T-cell (primary cell): ENCODE measurements around the gene ASCC1. TPM values are rescaled to one million over a fixed set of nuclear protein-coding genes. Genes with fewer than 3 reads are reported as not detected.

ENCODE experiments used
- ATAC-seq, 4 experiments: fragments of 200-7000 bp in 3 of 4; fragments of 150-1000 bp in 1 of 4; cut with Tn5 transposase; replicated peaks in 1 of 4; 1 replicate in 3 of 4; 2 replicates in 1 of 4; pipeline ENCODE4 v1.10.0; 2021; ENCODE audit warnings: moderate library complexity in 3 of 4, mild to moderate bottlenecking in 2 of 4, moderate number of reproducible peaks in 1 of 4
- CTCF ChIA-PET, 2 donors: fragments of 300-600 bp; sonication (Branson Sonifier 250); formaldehyde crosslinking; loops; one replicate each; lab custom pipeline; 2022; ENCODE audit warnings: antibody characterized with exemption in 2 of 2; lab: Charles Lee
- POLR2A ChIA-PET, 2 donors: fragments of 300-600 bp; sonication (Branson Sonifier 250); formaldehyde crosslinking; loops; one replicate each; lab custom pipeline; 2022; ENCODE audit warnings: antibody characterized with exemption in 2 of 2; lab: Charles Lee
- DNase-seq, 35 experiments: peaks; one replicate each; pipeline versions ENCODE4 v3.0.0 to v3.0.0-alpha.2; 2013 to 2023
- H3K27ac ChIP-seq: one replicate; pipeline ENCODE4 v1.5.1; 2013; ENCODE audit warnings: low read length
- H3K27me3 ChIP-seq, 2 experiments: replicated peaks in 1 of 2; 1 replicate in 1 of 2; 2 replicates in 1 of 2; pipeline versions ENCODE4 v1.6.1 to v1.7.0; 2013; ENCODE audit warnings: low read length in 1 of 2, mixed read lengths in 1 of 2; ENCODE audit not compliant: control insufficient read depth in 2 of 2, insufficient read depth in 2 of 2; ENCODE audit errors: extremely low read depth in 1 of 2
- H3K36me3 ChIP-seq, 2 donors: 1 replicate in 1 of 2; 2 replicates in 1 of 2; pipeline versions ENCODE4 v1.6.1 to v1.7.0; 2013; ENCODE audit warnings: low read length in 1 of 2; ENCODE audit not compliant: control insufficient read depth in 2 of 2, insufficient read depth in 1 of 2; ENCODE audit errors: extremely low read depth in 1 of 2
- H3K4me1 ChIP-seq, 2 experiments: 1 replicate in 1 of 2; 2 replicates in 1 of 2; pipeline versions ENCODE4 v1.6.1 to v1.7.0; 2013; ENCODE audit warnings: low read length in 2 of 2, mixed read lengths in 1 of 2; ENCODE audit not compliant: insufficient read depth in 2 of 2, control insufficient read depth in 1 of 2; ENCODE audit errors: extremely low read depth in 1 of 2
- H3K4me3 ChIP-seq, 2 donors: 1 replicate in 1 of 2; 2 replicates in 1 of 2; pipeline versions ENCODE4 v1.5.1 to v1.7.0; 2013; ENCODE audit warnings: mild to moderate bottlenecking in 2 of 2, low read length in 1 of 2, moderate library complexity in 1 of 2; ENCODE audit not compliant: control insufficient read depth in 1 of 2; ENCODE audit errors: extremely low read depth in 1 of 2
- H3K9me3 ChIP-seq: 2 replicates; pipeline ENCODE4 v1.7.0; 2013
- H3K27ac Mint-ChIP-seq, 2 donors: one replicate each; pipeline ENCODE4 v1.8.0; 2020 to 2021; ENCODE audit warnings: mild to moderate bottlenecking in 2 of 2, mixed read lengths in 2 of 2
- H3K27me3 Mint-ChIP-seq, 2 donors: one replicate each; pipeline ENCODE4 v1.8.0; 2021 to 2022; ENCODE audit warnings: mixed read lengths in 2 of 2
- H3K36me3 Mint-ChIP-seq: one replicate; pipeline ENCODE4 v1.8.0; 2021; ENCODE audit warnings: mixed read lengths
- H3K4me1 Mint-ChIP-seq, 3 donors: one replicate each; pipeline ENCODE4 v1.8.0; 2020 to 2022; ENCODE audit warnings: mixed read lengths in 3 of 3, mild to moderate bottlenecking in 1 of 3
- H3K4me3 Mint-ChIP-seq, 3 donors: one replicate each; pipeline ENCODE4 v1.8.0; 2020 to 2022; ENCODE audit warnings: mild to moderate bottlenecking in 3 of 3, mixed read lengths in 3 of 3, moderate library complexity in 3 of 3
- H3K9me3 Mint-ChIP-seq, 3 donors: one replicate each; pipeline ENCODE4 v1.8.0; 2020 to 2022; ENCODE audit warnings: mixed read lengths in 3 of 3
- WGBS: methylation state at CpG from one replicate; pipeline ENCODE4 v1.1.5; 2013; ENCODE audit warnings: missing lambda C conversion rate; ENCODE audit not compliant: insufficient coverage; 5-methylcytosine and 5-hydroxymethylcytosine counted together
- total RNA-seq, 35 experiments: library from RNA in 6 of 35; stranded (reverse) in 6 of 35; fragments of 120-200 nt in 1 of 35; gene quantifications; one replicate each; pipeline versions ENCODE4 v1.2.1 to v1.2.4 and lab custom pipeline; 2013 to 2026

ASCC1 gene
- total RNA-seq, 5 donors from 2014 or later (not counting 1 experiment from before 2014, with no cell fraction given): 15.7 to 24.1 (median 21.7) TPM

DNA sequence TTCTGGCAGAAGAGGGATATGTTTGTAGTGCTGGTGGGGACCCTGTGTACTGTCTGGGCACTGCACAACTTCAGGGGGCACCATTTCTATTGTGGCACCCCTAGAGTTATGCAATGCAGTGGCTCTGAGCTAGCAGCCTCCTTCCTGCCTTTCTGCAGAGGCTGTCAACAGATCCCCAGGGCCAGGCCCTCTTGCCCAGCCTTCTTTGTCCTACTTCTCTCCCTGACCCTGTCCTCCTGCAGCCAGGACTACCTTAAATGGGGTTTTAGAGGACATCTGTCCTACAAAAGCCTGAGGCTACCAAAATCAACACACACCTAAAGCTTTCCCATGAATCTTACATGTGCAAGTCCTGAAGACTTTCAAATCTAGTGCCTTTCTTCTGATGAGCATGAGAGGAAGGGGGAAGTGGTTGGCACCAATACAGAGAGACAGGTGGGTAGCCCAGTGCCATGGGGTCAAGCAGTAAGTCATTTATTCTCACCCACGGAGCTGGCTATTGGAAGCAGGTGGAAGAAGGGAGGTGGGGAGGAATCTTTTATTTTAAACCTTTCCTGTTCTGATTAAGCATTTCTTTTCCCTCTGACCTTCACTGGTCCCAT, 130.1 kb downstream of the ASCC1 start:
- DNase-seq: peak in 1 of 35 experiments; percentile 21
- peaks cover 73 to 83% (median 78%) of the 10 kb centered on the region in 3 donors for H3K4me1 Mint-ChIP-seq
- H3K27ac Mint-ChIP-seq: peak overlapping the region; percentile 94 to 99
- peak overlapping the region; percentile 95 to 96 (median 96) for H3K4me3 Mint-ChIP-seq
- Histone ChIP-seq H3K27ac (peak overlapping the region; percentile 80), H3K4me3 (peak overlapping the region; percentile 77 to 98), H3K9me3 (no peaks in the 10 kb centered on the region), H3K4me1 (peaks cover 63 to 81% of the 10 kb centered on the region in 2 experiments), H3K36me3 (peaks cover 3 to 50% of the 10 kb centered on the region in 2 donors), H3K27me3 (no peaks in the 10 kb centered on the region)
- CTCF ChIA-PET: interaction anchor here in 1 of 2 donors (0.5 kb wide), 2 partner anchors 233 to 253 kb away, joined by 4 read pairs; no protein-coding TSS in a partner anchor
- H3K36me3 Mint-ChIP-seq: peaks cover 36% of the 10 kb centered on the region
- no CpG with 5 or more reads among the region's 1 CpG for WGBS
- no peaks in the 10 kb centered on the region for H3K27me3 Mint-ChIP-seq
- POLR2A ChIA-PET: interaction anchor here in 1 of 2 donors (0.6 kb wide), 2 partner anchors 53 to 139 kb away, joined by 3 read pairs; no protein-coding TSS in a partner anchor
- ATAC-seq: no peak
- H3K9me3 Mint-ChIP-seq: no peaks in the 10 kb centered on the region

- H3K4me1 ChIP-seq: peaks cover 70 to 84% of the 10 kb centered on the region in 2 experiments
- Mint-ChIP-seq H3K27me3 (no peaks in the 10 kb centered on the region), H3K9me3 (no peaks in the 10 kb centered on the region), H3K4me3 (peak overlapping the region; percentile 95 to 96 (median 96)), H3K4me1 (peaks cover 78 to 87% (median 83%) of the 10 kb centered on the region in 3 donors), H3K27ac (peak overlapping the region; percentile 94 to 99), H3K36me3 (peaks cover 36% of the 10 kb centered on the region)
- H3K27me3 ChIP-seq: no peaks in the 10 kb centered on the region
- H3K27ac ChIP-seq: peak overlapping the region; percentile 80
- no CpG with 5 or more reads among the region's 6 CpGs for WGBS
- no peaks in the 10 kb centered on the region for H3K9me3 ChIP-seq
- ATAC-seq: no peak
- peak overlapping the region in 1 of 2 donors; percentile 77 for H3K4me3 ChIP-seq
- ChIA-PET POLR2A (interaction anchor here (0.6 kb wide), 3 partner anchors 15 to 140 kb away, joined by 3 to 5 read pairs (median 3); no protein-coding TSS in a partner anchor), CTCF (interaction anchor here in 1 of 2 donors (0.9 kb wide), 1 partner anchor 255 kb away, joined by 3 read pairs; no protein-coding TSS in a partner anchor)
- peak in 1 of 35 experiments; percentile 7 for DNase-seq
- peaks cover 3 to 57% of the 10 kb centered on the region in 2 donors for H3K36me3 ChIP-seq
Measured at GRCh38 chr10:72085166-72085565, 130.9 kb downstream of the ASCC1 start.

DNA sequence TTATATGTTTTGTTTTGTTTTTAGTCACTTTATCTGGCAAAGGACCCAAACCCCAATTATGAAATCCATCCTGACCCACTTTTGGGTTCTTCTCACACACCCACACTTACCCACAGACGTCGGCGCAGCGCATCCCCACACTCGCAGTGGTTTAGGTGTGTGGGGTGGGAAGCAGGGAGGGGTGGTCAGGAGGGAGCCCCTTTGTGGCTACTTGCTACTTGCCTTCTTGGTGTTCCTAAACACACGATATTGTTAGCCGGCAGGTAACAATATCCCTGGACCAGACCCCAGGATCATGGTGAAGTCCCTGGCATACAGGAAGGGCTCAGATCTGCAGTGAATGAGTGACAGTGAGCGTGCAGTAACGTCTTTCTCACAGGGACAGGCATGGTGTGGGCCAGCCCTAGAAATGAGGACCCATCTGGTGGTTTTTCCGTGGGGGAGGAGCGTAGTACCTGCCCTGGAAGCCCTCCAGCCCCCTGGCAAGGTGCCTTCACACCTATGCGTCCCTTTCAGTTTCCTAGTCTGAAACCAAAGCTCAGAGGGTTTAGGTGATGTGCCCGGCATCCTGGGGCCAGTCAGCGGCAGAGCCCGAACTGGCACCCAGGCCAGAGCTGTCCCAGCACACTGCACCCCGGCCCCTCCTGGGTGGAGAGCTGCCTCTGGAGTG, 132.2 kb downstream of the ASCC1 start:
- 0% methylated on average over 5 of the region's 16 CpGs for WGBS
- H3K9me3 ChIP-seq: no peaks in the 10 kb centered on the region
- Mint-ChIP-seq H3K9me3 (no peaks in the 10 kb centered on the region), H3K36me3 (peaks cover 36% of the 10 kb centered on the region), H3K4me1 (peaks cover 79 to 87% (median 84%) of the 10 kb centered on the region in 3 donors), H3K27me3 (no peaks in the 10 kb centered on the region), H3K27ac (peak overlapping the region; percentile 94 to 99), H3K4me3 (peak overlapping the region; percentile 95 to 96 (median 96))
- H3K27me3 ChIP-seq: no peaks in the 10 kb centered on the region
- ATAC-seq (peak; percentile 9 to 28 (median 17)), DNase-seq (peak in 33 of 35 experiments; percentile 51 to 81 (median 69))
- POLR2A ChIA-PET: interaction anchor here in 1 of 2 donors (0.6 to 0.7 kb wide), 2 partner anchors 29 to 164 kb away, joined by 3 read pairs; no protein-coding TSS in a partner anchor
- peak overlapping the region; percentile 42 for H3K4me3 ChIP-seq
- CTCF ChIA-PET: interaction anchor here (0.6 to 0.8 kb wide), 4 partner anchors 18 to 604 kb away, joined by 3 to 4 read pairs (median 3); no protein-coding TSS in a partner anchor
- H3K36me3 ChIP-seq: peaks cover 3 to 61% of the 10 kb centered on the region in 2 donors
- H3K27ac ChIP-seq: peak overlapping the region; percentile 80
- H3K4me1 ChIP-seq: peaks cover 72 to 85% of the 10 kb centered on the region in 2 experiments

DNA sequence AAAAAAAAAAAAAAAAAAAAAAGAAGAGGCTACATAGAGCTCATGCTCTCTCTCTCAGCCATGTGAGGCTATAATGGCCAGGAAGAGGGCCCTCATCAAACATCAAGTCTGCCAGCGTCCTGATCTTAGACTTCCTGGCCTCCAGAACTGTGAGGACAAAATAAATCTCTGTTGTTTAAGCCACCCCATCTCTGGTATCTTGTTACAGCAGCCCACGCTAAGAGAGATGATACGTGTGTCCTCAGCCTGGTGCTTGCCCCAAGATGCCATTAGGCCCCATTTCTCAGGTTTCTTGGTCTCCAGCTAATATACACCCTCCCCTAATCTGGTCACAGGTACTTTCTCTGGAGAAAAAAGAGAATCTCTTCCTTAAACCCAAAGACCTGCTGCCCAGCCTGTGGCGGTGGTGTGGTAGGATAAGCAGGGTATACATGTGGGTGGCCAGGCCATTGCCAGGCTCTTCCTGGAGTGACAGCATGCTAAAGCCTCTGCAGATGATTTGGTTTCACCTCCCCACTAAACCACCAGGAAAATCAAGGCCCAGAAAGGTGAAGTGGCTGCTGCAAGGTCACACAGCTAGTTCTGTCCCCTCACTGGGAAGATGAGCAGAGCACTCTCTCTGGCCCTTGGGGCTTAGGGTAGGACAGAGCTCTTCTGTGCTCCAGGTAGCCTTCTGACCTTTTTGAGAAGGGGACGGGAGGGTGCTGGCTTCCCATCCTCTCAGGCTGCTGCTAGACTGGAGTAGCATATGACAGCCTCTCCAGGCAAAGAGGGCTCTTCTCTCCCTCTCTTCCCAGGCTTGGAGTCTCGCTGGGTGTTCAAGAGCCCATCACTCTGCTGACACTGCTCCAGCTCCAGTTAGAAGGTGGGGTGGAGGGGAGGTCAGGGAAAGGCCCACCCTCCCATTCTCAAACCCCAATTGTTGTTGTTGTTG, 133.0 kb downstream of the ASCC1 start:
- Histone ChIP-seq H3K27ac (peak overlapping the region; percentile 80), H3K4me3 (peak overlapping the region in 1 of 2 donors; percentile 42), H3K9me3 (no peaks in the 10 kb centered on the region), H3K36me3 (peaks cover 5 to 61% of the 10 kb centered on the region in 2 donors), H3K27me3 (no peaks in the 10 kb centered on the region), H3K4me1 (peaks cover 73 to 88% of the 10 kb centered on the region in 2 experiments)
- WGBS: 41% methylated on average over 3 of the region's 6 CpGs
- CTCF ChIA-PET: interaction anchor here in 1 of 2 donors (0.6 to 0.7 kb wide), 2 partner anchors 17 to 120 kb away, joined by 8 to 11 read pairs; no protein-coding TSS in a partner anchor
- DNase-seq (peak in 2 of 35 experiments; percentile 1 to 8), ATAC-seq (no peak)
- POLR2A ChIA-PET: interaction anchor here (0.6 to 1.4 kb wide), 7 partner anchors 10 to 1681 kb away, joined by 3 to 9 read pairs (median 4); no protein-coding TSS in a partner anchor
- Mint-ChIP-seq H3K9me3 (no peaks in the 10 kb centered on the region), H3K27ac (peak overlapping the region; percentile 94 to 99), H3K4me3 (peak overlapping the region; percentile 95 to 96 (median 96)), H3K4me1 (peaks cover 78 to 87% (median 83%) of the 10 kb centered on the region in 3 donors), H3K27me3 (no peaks in the 10 kb centered on the region), H3K36me3 (peaks cover 38% of the 10 kb centered on the region)

- Mint-ChIP-seq H3K36me3 (peaks cover 43% of the 10 kb centered on the region), H3K9me3 (no peaks in the 10 kb centered on the region), H3K27me3 (no peaks in the 10 kb centered on the region), H3K27ac (peak overlapping the region; percentile 94 to 99), H3K4me1 (peaks cover 88 to 97% (median 94%) of the 10 kb centered on the region in 3 donors), H3K4me3 (peak overlapping the region; percentile 53 to 96 (median 96))
- ChIA-PET POLR2A (interaction anchor here (0.9 to 1.4 kb wide), 3 partner anchors 9 to 26 kb away, joined by 4 to 9 read pairs (median 8); no protein-coding TSS in a partner anchor), CTCF (interaction anchor here in 1 of 2 donors (0.7 kb wide), 1 partner anchor 118 kb away, joined by 11 read pairs; no protein-coding TSS in a partner anchor)
- Histone ChIP-seq H3K36me3 (peaks cover 8 to 64% of the 10 kb centered on the region in 2 donors), H3K27ac (peak overlapping the region; percentile 80), H3K4me1 (peaks cover 73 to 100% of the 10 kb centered on the region in 2 experiments), H3K9me3 (no peaks in the 10 kb centered on the region), H3K4me3 (peak overlapping the region; percentile 7 to 21), H3K27me3 (no peaks in the 10 kb centered on the region)
- 61% methylated on average over 2 of the region's 14 CpGs for WGBS
- ATAC-seq: no peak
- peak in 2 of 35 experiments; percentile 7 to 13 for DNase-seq
Measured at GRCh38 chr10:72081772-72082590, 134.1 kb downstream of the ASCC1 start.
